SK-N-MC (cell line): ENCODE measurements around the gene AOX1.
"Not testable (repeated sequence)": the region's sequence is repeated elsewhere in the genome, so short reads cannot be mapped to it uniquely, and the experiment has no call there.

Experiments used
- DNase-seq: peaks from one replicate; pipeline ENCODE4 v3.0.0-alpha.2; 2011; ENCODE audit warnings: low read depth, low spot score
- H3K27ac ChIP-seq: fragments of 200-600 bp; sonication (generic); 2 replicates; pipeline ENCODE4 v1.5.1; 2016; ENCODE audit warnings: mixed run types
- H3K36me3 ChIP-seq: fragments of 200-600 bp; sonication (generic); 2 replicates; pipeline ENCODE4 v1.6.1; 2017; ENCODE audit warnings: antibody characterized with exemption, low read length, mixed read lengths; ENCODE audit not compliant: insufficient read depth
- H3K4me3 ChIP-seq: fragments of 200-600 bp; sonication (generic); 2 replicates; pipeline ENCODE4 v1.5.1; 2016
- H3K9ac ChIP-seq: fragments of 200-600 bp; sonication (generic); 2 replicates; pipeline ENCODE4 v1.8.0; 2017; ENCODE audit warnings: mixed run types, mixed read lengths; ENCODE audit not compliant: insufficient read length
- H3K9me3 ChIP-seq: fragments of 200-600 bp; sonication (generic); 2 replicates; pipeline ENCODE4 v1.6.1; 2017; ENCODE audit warnings: low read depth, mild to moderate bottlenecking, antibody characterized with exemption, low read length, moderate library complexity, mixed read lengths
- EZH2 ChIP-seq: fragments of 200-600 bp; sonication (generic); IDR thresholded peaks from one replicate; pipeline ENCODE4 v1.6.1; 2017; ENCODE audit warnings: antibody characterized with exemption
- FOXP2 ChIP-seq: optimal IDR thresholded peaks from 2 replicates; pipeline ENCODE3; 2011; ENCODE audit warnings: mild to moderate bottlenecking, moderate library complexity; ENCODE audit not compliant: insufficient read depth; ENCODE audit errors: extremely low read length, control extremely low read depth
- POLR2AphosphoS5 ChIP-seq: IDR thresholded peaks from 2 replicates; pipeline ENCODE4 v1.6.1; 2012; ENCODE audit warnings: mild to moderate bottlenecking, low read depth, low read length, borderline replicate concordance

The AOX1 gene

GRCh38 chr2:200609028-200609614, 23.3 kb downstream of the AOX1 start:
- no peak overlapping the region for H3K9ac ChIP-seq
- H3K36me3 ChIP-seq, result no peaks in the 10 kb centered on the region
- TF ChIP-seq FOXP2, result no peak
- TF ChIP-seq EZH2, result no peak
- TF ChIP-seq POLR2AphosphoS5, result no peak
- DNase-seq, result no peak
- H3K9me3 ChIP-seq, result no peaks in the 10 kb centered on the region
- H3K27ac ChIP-seq, result no peak overlapping the region
- no peak overlapping the region for H3K4me3 ChIP-seq

- H3K9ac ChIP-seq, H3K4me3 ChIP-seq, H3K36me3 ChIP-seq, H3K27ac ChIP-seq, H3K9me3 ChIP-seq, DNase-seq: not testable (repeated sequence)
These were observed 24.4 kb downstream of the AOX1 start for GRCh38 chr2:200610217-200610616.

GRCh38 chr2:200613692-200614091, 27.9 kb downstream of the AOX1 start:
- no peak for DNase-seq
- Histone ChIP-seq H3K9ac (no peak overlapping the region), H3K27ac (no peak overlapping the region; the same call in 1 of the 2 replicates), H3K4me3 (no peak overlapping the region), H3K36me3 (no peaks in the 10 kb centered on the region), H3K9me3 (no peaks in the 10 kb centered on the region)
- TF ChIP-seq POLR2AphosphoS5 (no peak), FOXP2 (no peak), EZH2 (no peak)

GRCh38 chr2:200614249-200614648, 28.4 kb downstream of the AOX1 start:
- H3K9ac ChIP-seq, result no peak overlapping the region
- TF ChIP-seq EZH2 (no peak), POLR2AphosphoS5 (no peak), FOXP2 (no peak)
- no peak overlapping the region; the same call in 1 of the 2 replicates for H3K27ac ChIP-seq
- no peak for DNase-seq
- no peak overlapping the region for H3K4me3 ChIP-seq
- no peaks in the 10 kb centered on the region for H3K9me3 ChIP-seq
- no peaks in the 10 kb centered on the region for H3K36me3 ChIP-seq

GRCh38 chr2:200615247-200615646, 29.4 kb downstream of the AOX1 start:
- H3K9ac ChIP-seq, result no peak overlapping the region
- DNase-seq, result no peak
- TF ChIP-seq FOXP2 (no peak), POLR2AphosphoS5 (no peak), EZH2 (no peak)
- peak overlapping the region; percentile 99; the same call in 1 of the 2 replicates for H3K27ac ChIP-seq
- no peaks in the 10 kb centered on the region for H3K36me3 ChIP-seq
- H3K9me3 ChIP-seq, result no peaks in the 10 kb centered on the region
- no peak overlapping the region for H3K4me3 ChIP-seq

GRCh38 chr2:200616193-200616592, 30.4 kb downstream of the AOX1 start:
- DNase-seq, result no peak
- peak overlapping the region; percentile 29 for H3K4me3 ChIP-seq
- peak overlapping the region; percentile 61 for H3K9ac ChIP-seq
- no peaks in the 10 kb centered on the region for H3K9me3 ChIP-seq
- TF ChIP-seq POLR2AphosphoS5 (no peak), EZH2 (no peak), FOXP2 (no peak)
- H3K27ac ChIP-seq, result peak overlapping the region; percentile 99
- H3K36me3 ChIP-seq, result no peaks in the 10 kb centered on the region

- Histone ChIP-seq H3K36me3 (no peaks in the 10 kb centered on the region), H3K27ac (peak overlapping the region; percentile 99), H3K4me3 (peak overlapping the region; percentile 29), H3K9me3 (no peaks in the 10 kb centered on the region), H3K9ac (peak overlapping the region; percentile 61)
- DNase-seq, result no peak
- TF ChIP-seq EZH2, result no peak
- no peak for TF ChIP-seq FOXP2
- TF ChIP-seq POLR2AphosphoS5, result no peak
These were observed 30.8 kb downstream of the AOX1 start for GRCh38 chr2:200616656-200617055.

- H3K9ac ChIP-seq, result peak overlapping the region; percentile 69
- no peaks in the 10 kb centered on the region for H3K36me3 ChIP-seq
- H3K4me3 ChIP-seq, result peak overlapping the region; percentile 29; the same call in 1 of the 2 replicates
- no peaks in the 10 kb centered on the region for H3K9me3 ChIP-seq
- H3K27ac ChIP-seq, result peak overlapping the region; percentile 99
- no peak for DNase-seq
- TF ChIP-seq EZH2 (no peak), POLR2AphosphoS5 (no peak), FOXP2 (no peak)
These were observed 31.6 kb downstream of the AOX1 start for GRCh38 chr2:200617156-200618053.
